ENCODE data around the gene TRAF1.

The TRAF1 gene

GRCh38 chr9:120922404-120923195, 4.0 kb downstream of the TRAF1 start:
- peak; percentile 58 for DNase-seq

DNA sequence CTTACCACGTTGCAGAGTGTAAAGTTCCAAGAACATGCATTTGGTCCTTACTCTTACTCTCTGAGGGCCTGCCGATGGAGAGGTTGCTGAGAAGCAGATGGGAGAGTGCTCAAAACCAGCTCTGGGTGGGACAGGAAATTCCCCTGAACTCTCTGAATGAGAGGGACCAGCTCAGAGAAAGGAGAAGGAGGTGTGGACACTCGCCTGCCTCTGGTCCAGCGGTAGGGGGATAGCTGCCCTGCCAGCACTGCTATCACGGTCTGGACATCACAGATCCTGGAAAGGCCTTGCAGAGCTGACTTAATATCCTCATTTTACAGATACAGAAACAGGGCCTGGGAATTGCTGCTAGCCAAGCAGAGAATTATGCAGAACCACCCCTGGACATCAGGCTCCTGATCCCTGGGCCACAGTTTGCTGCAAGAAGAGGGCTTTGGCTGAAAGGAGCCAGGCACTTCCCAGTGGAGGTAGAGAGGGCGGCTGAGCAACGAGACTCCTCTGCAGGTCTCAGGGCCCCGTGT, 4.9 kb downstream of the TRAF1 start:
- DNase-seq, result peak; percentile 66

GRCh38 chr9:120920806-120921178, 5.8 kb downstream of the TRAF1 start:
- DNase-seq, result peak; percentile 78

GRCh38 chr9:120919843-120920805, 6.5 kb downstream of the TRAF1 start:
- peak; percentile 68 for DNase-seq

GRCh38 chr9:120918931-120919842, 7.4 kb downstream of the TRAF1 start:
- DNase-seq, result peak; percentile 63

- peak; percentile 59 for DNase-seq
These were observed 8.4 kb downstream of the TRAF1 start for GRCh38 chr9:120917929-120918762.

DNA sequence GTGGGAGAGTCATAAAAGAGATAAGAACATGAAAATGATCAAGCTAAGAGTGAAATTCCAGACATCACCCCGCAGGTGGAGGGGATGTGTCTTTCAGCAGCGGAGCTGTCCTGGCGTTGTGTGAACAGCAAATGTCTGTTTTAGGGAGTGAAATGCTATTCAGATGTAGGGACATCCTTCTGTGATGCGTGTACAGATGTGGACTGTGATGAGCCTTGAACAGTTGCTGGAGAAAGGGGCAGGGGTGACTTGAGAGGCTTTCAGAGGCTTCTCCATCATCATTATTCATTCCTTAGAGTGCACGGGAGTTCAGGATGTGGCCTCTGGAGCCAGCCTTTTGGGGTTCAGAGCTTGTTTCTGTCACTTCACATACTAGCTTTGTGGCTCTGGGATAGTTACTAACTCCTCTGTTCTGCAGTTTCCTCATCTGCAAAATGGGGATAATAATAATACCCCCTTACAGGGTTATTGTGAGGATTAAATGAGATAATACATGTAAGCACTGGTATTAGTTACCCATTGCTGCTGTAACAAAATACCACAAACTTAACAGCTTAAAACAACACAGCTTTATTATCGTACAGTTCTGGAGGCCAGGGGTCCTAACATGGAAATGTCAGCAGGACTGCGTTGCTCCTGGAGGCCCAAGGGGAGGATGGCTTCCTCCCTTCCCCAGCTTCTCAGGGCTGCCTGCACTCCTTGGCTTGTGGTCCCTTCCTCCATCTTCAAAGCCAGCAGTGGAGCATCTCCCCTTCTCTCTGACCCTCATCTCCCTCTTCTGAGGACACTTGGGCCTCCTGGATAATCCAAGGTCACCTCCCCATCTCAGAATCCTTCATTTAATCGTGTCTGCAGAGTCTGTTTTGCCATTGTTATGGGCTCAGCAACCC, 9.4 kb downstream of the TRAF1 start:
- DNase-seq, result peak; percentile 57

DNA sequence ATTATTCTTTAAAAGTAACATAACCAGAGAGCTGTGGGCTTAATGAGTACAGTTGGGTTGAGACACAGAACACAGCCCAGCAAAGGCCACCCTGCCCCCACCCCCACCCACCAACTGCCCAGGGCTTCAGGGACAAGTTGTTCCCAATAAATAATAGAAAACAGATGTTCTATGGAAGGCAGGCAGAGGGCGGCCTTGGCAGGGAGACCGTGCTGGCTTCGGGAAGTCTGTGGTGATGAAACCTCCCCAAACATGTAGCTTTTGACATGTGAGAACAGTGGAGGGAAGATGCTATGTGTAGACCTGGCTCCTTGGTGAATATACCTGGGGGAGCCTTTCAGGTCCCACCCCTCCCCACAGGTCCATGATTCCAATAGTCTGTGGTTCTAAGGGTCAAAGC, 10.0 kb downstream of the TRAF1 start:
- DNase-seq, result peak; percentile 52

DNA sequence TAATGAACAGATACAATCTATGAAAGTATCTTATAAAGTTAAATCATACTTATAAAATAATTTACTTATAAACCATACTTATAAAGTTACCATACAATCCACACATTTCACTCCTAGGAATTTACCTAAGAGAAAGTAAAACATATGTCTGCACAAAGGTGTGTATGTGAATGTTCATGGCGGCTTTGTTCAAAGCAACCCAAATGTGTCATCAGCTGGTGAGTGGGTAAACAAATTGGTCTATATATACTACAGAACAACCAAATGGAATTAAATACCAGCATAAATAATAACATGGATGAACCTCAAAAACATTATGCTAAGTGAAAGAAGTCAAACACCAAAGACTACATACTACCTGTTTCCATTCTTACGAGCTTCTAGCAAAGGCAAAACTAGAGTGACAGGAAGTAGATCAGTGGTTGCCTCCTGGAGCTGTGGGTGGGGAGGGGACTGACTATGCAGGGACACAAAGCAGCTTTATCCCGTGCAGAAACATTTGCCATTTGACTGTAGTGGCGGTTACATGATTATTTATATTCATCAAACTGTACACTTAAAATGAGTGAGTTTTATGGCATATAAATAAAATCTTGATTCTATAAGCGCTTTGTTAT, 10.6 kb downstream of the TRAF1 start:
- peak; percentile 80 for DNase-seq

DNA sequence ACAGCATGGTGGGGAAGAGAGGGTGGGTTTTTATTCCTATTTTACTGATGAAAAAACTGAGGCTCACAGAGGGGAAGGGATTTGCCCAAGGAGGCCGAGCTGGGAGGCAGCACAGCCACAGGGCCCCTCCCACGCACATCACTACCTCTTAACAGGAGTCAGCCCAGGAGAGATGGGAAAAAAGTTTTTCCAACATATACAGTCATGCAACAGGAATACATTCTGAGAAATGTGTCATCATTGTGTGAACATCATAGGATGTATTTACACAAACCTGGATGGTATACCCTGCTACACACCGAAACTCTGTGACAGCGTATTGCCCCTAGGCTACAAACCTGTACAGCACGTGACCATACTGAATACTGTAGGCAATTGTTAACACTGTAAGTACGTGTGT, 11.6 kb downstream of the TRAF1 start:
- DNase-seq, result no peak

GRCh38 chr9:120914396-120914795, 12.2 kb downstream of the TRAF1 start:
- DNase-seq, result no peak

GRCh38 chr9:120913647-120914264, 12.8 kb downstream of the TRAF1 start:
- no peak for DNase-seq

GRCh38 chr9:120912958-120913646, 13.5 kb downstream of the TRAF1 start:
- DNase-seq, result no peak

DNA sequence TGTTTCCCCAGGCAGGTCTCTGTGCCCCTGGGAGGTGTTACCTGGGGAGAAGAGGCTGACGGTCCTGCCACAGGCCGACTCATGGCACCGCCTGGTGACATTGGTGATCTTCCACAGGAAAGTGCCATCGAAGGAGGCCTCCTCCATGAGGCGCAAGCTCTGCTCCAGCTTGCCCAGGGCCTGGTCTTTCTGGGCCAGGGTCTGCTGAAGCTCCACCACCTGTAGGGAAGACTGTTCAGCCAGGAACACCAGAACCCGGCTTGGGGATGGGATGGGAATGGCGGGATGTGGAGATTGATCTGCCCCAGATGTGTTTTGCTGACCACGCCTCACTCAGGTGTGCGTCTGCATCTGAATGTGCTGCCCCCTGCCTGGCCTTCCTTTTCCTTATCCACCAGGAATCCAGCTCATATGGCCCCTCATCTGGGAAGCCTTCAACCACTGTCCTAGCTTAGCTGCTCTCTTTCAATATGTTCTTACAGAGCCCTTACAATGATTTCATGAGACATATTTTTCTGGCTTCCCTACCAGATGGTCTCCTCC, 15.2 kb downstream of the TRAF1 start:
- no peak for DNase-seq

- no peak for DNase-seq
These were observed 16.0 kb downstream of the TRAF1 start for GRCh38 chr9:120910643-120911042.

DNA sequence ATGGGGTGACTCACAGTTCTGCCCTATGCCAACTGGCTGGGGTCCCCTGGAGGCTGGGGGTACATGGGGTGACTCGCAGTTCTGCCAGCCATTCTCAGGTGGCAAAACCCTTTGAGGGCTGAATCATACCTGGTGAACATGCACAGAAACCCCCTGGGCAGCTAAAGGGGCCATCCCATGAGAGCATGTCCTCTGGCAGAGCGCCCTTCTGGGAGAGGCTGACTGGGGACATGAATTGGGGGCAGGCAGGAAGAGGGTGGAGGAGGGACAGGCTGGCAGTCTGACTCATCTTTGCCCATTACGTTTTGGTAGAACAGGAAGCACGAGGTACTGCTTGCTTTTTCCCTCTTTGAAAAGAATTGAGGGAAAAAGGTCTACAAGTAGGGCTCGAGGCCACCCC, 16.7 kb downstream of the TRAF1 start:
- peak; percentile 86 for DNase-seq

- DNase-seq, result peak; percentile 68
These were observed 21.1 kb downstream of the TRAF1 start for GRCh38 chr9:120905315-120906164.

DNA sequence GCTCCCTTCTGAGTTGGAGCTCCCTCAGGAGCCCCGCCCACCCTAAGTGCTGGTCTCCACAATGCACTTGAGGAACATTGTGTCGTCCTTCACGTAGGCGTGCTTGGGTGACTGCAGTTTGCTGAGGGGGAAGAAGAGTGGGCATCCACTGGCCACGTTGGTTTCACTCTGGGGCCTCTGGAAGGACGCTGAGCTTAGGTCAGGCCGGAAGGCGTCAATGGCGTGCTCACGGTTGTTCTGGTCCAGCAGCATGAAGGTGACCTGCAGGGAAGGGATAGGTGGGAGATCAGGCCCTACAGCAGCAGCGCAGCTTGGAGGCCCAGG, 21.7 kb downstream of the TRAF1 start:
- DNase-seq, result no peak

Data from activated effector memory CD4-positive, alpha-beta T cell treated with anti-CD3 and anti-CD28 coated beads, Interleukin-2, amount 50 U/mL, for 16 hours (primary cell).